NT2/D1 (cell line): ENCODE data around the gene TMEM179.
"Not testable (repeated sequence)": the region's sequence is repeated elsewhere in the genome, so short reads cannot be mapped to it uniquely, and the experiment has no call there.

Source experiments
- DNase-seq: peaks from one replicate; pipeline ENCODE4 v3.0.0-alpha.2; 2011; ENCODE audit warnings: low read depth, low spot score
- H3K27me3 ChIP-seq: 2 replicates; pipeline ENCODE4 v1.6.0; 2011; ENCODE audit warnings: mild to moderate bottlenecking; ENCODE audit not compliant: insufficient read length, insufficient read depth
- H3K36me3 ChIP-seq: 2 replicates; pipeline ENCODE4 v1.6.1; 2011; ENCODE audit warnings: mild to moderate bottlenecking, low read length, mixed read lengths; ENCODE audit not compliant: insufficient read depth, insufficient read length
- H3K4me1 ChIP-seq: 2 replicates; pipeline ENCODE4 v1.5.1; 2011; ENCODE audit not compliant: insufficient read depth, insufficient read length
- H3K4me3 ChIP-seq: 2 replicates; pipeline ENCODE4 v1.5.1; 2011; ENCODE audit warnings: low read depth; ENCODE audit not compliant: insufficient read length
- H3K9ac ChIP-seq: 2 replicates; pipeline ENCODE4 v1.6.0; 2011; ENCODE audit warnings: low read depth; ENCODE audit not compliant: insufficient read length
- H3K9me3 ChIP-seq: 2 replicates; pipeline ENCODE4 v1.5.1; 2011; ENCODE audit warnings: mild to moderate bottlenecking, low read length; ENCODE audit not compliant: insufficient read depth
- SUZ12 ChIP-seq: IDR thresholded peaks from 2 replicates; pipeline ENCODE4 v1.6.1; 2011; ENCODE audit not compliant: insufficient read length, insufficient read depth; ENCODE audit errors: extremely low read depth
- YY1 ChIP-seq: IDR thresholded peaks from 2 replicates; pipeline ENCODE4 v1.6.1; 2011; ENCODE audit not compliant: insufficient read length, insufficient read depth
- ZNF274 ChIP-seq: IDR thresholded peaks from 2 replicates; pipeline ENCODE4 v1.6.1; 2011; ENCODE audit warnings: mild to moderate bottlenecking, low read depth, low read length

The TMEM179 gene

GRCh38 chr14:104604458-104605449 is at the start of gene TMEM179:
Gene TMEM179, minus strand, starts transcription at chr14:104604772. Its CDS starts 31 bp downstream, at chr14:104604741.
- Histone ChIP-seq H3K27me3 (peaks cover 45% of the 10 kb centered on the region), H3K36me3 (no peaks in the 10 kb centered on the region), H3K9me3 (no peaks in the 10 kb centered on the region), H3K9ac (peak within 1 kb of the TSS; percentile 85), H3K4me1 (peaks cover 6% of the 10 kb centered on the region), H3K4me3 (peak within 1 kb of the TSS; percentile 46)
- peak; percentile 40 for DNase-seq
- TF ChIP-seq YY1, result no peak
- TF ChIP-seq ZNF274, result no peak
- TF ChIP-seq SUZ12, result no peak

- no peak for DNase-seq
- TF ChIP-seq ZNF274 (no peak), SUZ12 (no peak), YY1 (no peak)
- Histone ChIP-seq H3K27me3 (peaks cover 2% of the 10 kb centered on the region), H3K36me3 (no peaks in the 10 kb centered on the region), H3K9me3 (peaks cover 12% of the 10 kb centered on the region; the same call in 1 of the 2 replicates), H3K4me1 (peaks cover 2% of the 10 kb centered on the region), H3K9ac (no peak overlapping the region), H3K4me3 (no peak overlapping the region)
These were observed 49.5 kb upstream of the TMEM179 start for GRCh38 chr14:104654119-104654518.

- H3K27me3 ChIP-seq, H3K4me1 ChIP-seq, DNase-seq, H3K36me3 ChIP-seq, H3K4me3 ChIP-seq, H3K9ac ChIP-seq: not testable (repeated sequence)
- H3K9me3 ChIP-seq, result peaks cover 12% of the 10 kb centered on the region; the same call in 1 of the 2 replicates
These were observed 48.8 kb upstream of the TMEM179 start for GRCh38 chr14:104653130-104653920.

- Histone ChIP-seq H3K36me3 (no peaks in the 10 kb centered on the region), H3K4me1 (peaks cover 2% of the 10 kb centered on the region), H3K9ac (no peak overlapping the region), H3K27me3 (peaks cover 2% of the 10 kb centered on the region), H3K9me3 (peaks cover 12% of the 10 kb centered on the region; the same call in 1 of the 2 replicates), H3K4me3 (no peak overlapping the region)
- DNase-seq, result no peak
- TF ChIP-seq ZNF274, result no peak
- no peak for TF ChIP-seq SUZ12
- no peak for TF ChIP-seq YY1
These were observed 47.8 kb upstream of the TMEM179 start for GRCh38 chr14:104652386-104652785.

GRCh38 chr14:104651876-104652260 is 47.3 kb upstream of the TMEM179 start:
- H3K9me3 ChIP-seq, result peaks cover 12% of the 10 kb centered on the region; the same call in 1 of the 2 replicates
- H3K27me3 ChIP-seq, result peaks cover 2% of the 10 kb centered on the region
- TF ChIP-seq ZNF274 (no peak), YY1 (no peak), SUZ12 (no peak)
- no peak overlapping the region for H3K4me3 ChIP-seq
- peaks cover 2% of the 10 kb centered on the region for H3K4me1 ChIP-seq
- no peaks in the 10 kb centered on the region for H3K36me3 ChIP-seq
- no peak for DNase-seq
- H3K9ac ChIP-seq, result no peak overlapping the region

- no peak for DNase-seq
- Histone ChIP-seq H3K27me3 (peaks cover 2% of the 10 kb centered on the region), H3K9me3 (peaks cover 13% of the 10 kb centered on the region; the same call in 1 of the 2 replicates), H3K36me3 (no peaks in the 10 kb centered on the region), H3K4me3 (no peak overlapping the region), H3K9ac (no peak overlapping the region), H3K4me1 (peaks cover 2% of the 10 kb centered on the region)
- no peak for TF ChIP-seq ZNF274
- TF ChIP-seq YY1, result no peak
- TF ChIP-seq SUZ12, result no peak
These were observed 46.7 kb upstream of the TMEM179 start for GRCh38 chr14:104650981-104651875.
